Kidney tubule cell (primary cell): ENCODE results near the gene LPAR3.
A peak's percentile ranks its signal among the peaks of the same experiment; 100 is the strongest.
"Not testable (repeated sequence)": the region's sequence is repeated elsewhere in the genome, so short reads cannot be mapped to it uniquely, and the experiment has no call there.

ENCODE experiments used
- DNase-seq: peaks from one replicate; pipeline ENCODE4 v3.0.0-alpha.2; 2018; ENCODE audit warnings: low spot score

The LPAR3 gene

GRCh38 chr1:84892705-84893618 is at the start of gene LPAR3:
Gene LPAR3, minus strand, starts transcription at chr1:84893206. Its CDS starts 27,086 bp downstream, at chr1:84866120.
- DNase-seq: no peak

- DNase-seq: no peak
Measured at GRCh38 chr1:84941843-84942242, 48.8 kb upstream of the LPAR3 start.

GRCh38 chr1:84940481-84940880 is 47.5 kb upstream of the LPAR3 start:
- no peak for DNase-seq

- DNase-seq: no peak
Measured at GRCh38 chr1:84939761-84940160, 46.8 kb upstream of the LPAR3 start.

GRCh38 chr1:84939151-84939550 is 46.1 kb upstream of the LPAR3 start:
- no peak for DNase-seq

- peak; percentile 76 for DNase-seq
Measured at GRCh38 chr1:84936116-84936810, 43.3 kb upstream of the LPAR3 start.

- no peak for DNase-seq
Measured at GRCh38 chr1:84933011-84933611, 40.1 kb upstream of the LPAR3 start.

GRCh38 chr1:84930831-84931230 is 37.8 kb upstream of the LPAR3 start:
- peak; percentile 19 for DNase-seq

GRCh38 chr1:84930329-84930728 is 37.3 kb upstream of the LPAR3 start:
- no peak for DNase-seq

GRCh38 chr1:84929581-84929980 is 36.6 kb upstream of the LPAR3 start:
- no peak for DNase-seq

- no peak for DNase-seq
Measured at GRCh38 chr1:84928979-84929378, 36.0 kb upstream of the LPAR3 start.

- no peak for DNase-seq
Measured at GRCh38 chr1:84923317-84923716, 30.3 kb upstream of the LPAR3 start.

GRCh38 chr1:84920159-84920558 is 27.2 kb upstream of the LPAR3 start:
- DNase-seq: no peak

GRCh38 chr1:84919461-84919970 is 26.5 kb upstream of the LPAR3 start:
- DNase-seq: peak; percentile 61

GRCh38 chr1:84918726-84919336 is 25.8 kb upstream of the LPAR3 start:
- DNase-seq: peak; percentile 79

- DNase-seq: no peak
Measured at GRCh38 chr1:84916897-84917296, 23.9 kb upstream of the LPAR3 start.

- peak; percentile 82 for DNase-seq
Measured at GRCh38 chr1:84913555-84913892, 20.5 kb upstream of the LPAR3 start.

GRCh38 chr1:84912726-84913554 is 19.9 kb upstream of the LPAR3 start:
- peak; percentile 19 for DNase-seq

GRCh38 chr1:84908746-84909464 is 15.9 kb upstream of the LPAR3 start:
- DNase-seq: not testable (repeated sequence)

- DNase-seq: peak; percentile 90
Measured at GRCh38 chr1:84907095-84907827, 14.3 kb upstream of the LPAR3 start.
